ENCODE data around the gene FOXE3. TPM values are rescaled to one million over a fixed set of nuclear protein-coding genes. Genes with fewer than 3 reads are reported as not detected.

Gene FOXE3
- total and polyA plus RNA-seq, 10 of the 15 experiments (the other 5 are each of a cell fraction or from before 2014, with no cell fraction given) = 0.13 TPM; not detected in 9

- no peak for TF ChIP-seq PBX3 (IDR thresholded peaks at IDR 0.05; ENCODE audit: insufficient replicate concordance, low read depth, low read length)
- TF ChIP-seq ZNF592 (IDR thresholded peaks at IDR 0.05) = no peak
- no peak for TF ChIP-seq ZBED1 (IDR thresholded peaks at IDR 0.05; ENCODE audit: borderline replicate concordance)
- TF ChIP-seq BHLHE40 (IDR thresholded peaks at IDR 0.05; ENCODE audit: borderline replicate concordance in 1 of 2, low read depth in 2 of 2, low read length in 1 of 2) = no peak
- no peak for TF ChIP-seq ZBTB4 (CRISPR knock-in tag; IDR thresholded peaks at IDR 0.05)
- no peak for TF ChIP-seq POLR2AphosphoS5 (IDR thresholded peaks at IDR 0.05; ENCODE audit: low read length)
- no peak for TF ChIP-seq STAT1 (conservative IDR thresholded peaks at IDR 0.05)
- no peak for TF ChIP-seq HDAC6 (IDR thresholded peaks at IDR 0.05; ENCODE audit: unreplicated experiment)
- no peak for TF ChIP-seq BCL11A (IDR thresholded peaks at IDR 0.05; ENCODE audit: low read depth, low read length)
- no peak for TF ChIP-seq BCL3 (IDR thresholded peaks at IDR 0.05; ENCODE audit: borderline replicate concordance, insufficient read depth, low read depth, low read length, poor library complexity, severe bottlenecking)
- no peak for TF ChIP-seq E2F4 (IDR thresholded peaks at IDR 0.05; ENCODE audit: low read depth, low read length)
- no peak for TF ChIP-seq EP300 (IDR thresholded peaks at IDR 0.05; ENCODE audit: borderline replicate concordance in 1 of 2, control insufficient read depth in 1 of 2, low read depth in 2 of 2, low read length in 2 of 2)
- no peak for TF ChIP-seq RUNX3 (IDR thresholded peaks at IDR 0.05; ENCODE audit: low read length)
Measured at GRCh38 chr1:47432071-47433036, 16.3 kb downstream of the FOXE3 start (continued).
